ENCODE measurements around the gene NEK11.
"Not testable (repeated sequence)": the region's sequence is repeated elsewhere in the genome, so short reads cannot be mapped to it uniquely, and the experiment has no call there.

Gene NEK11

GRCh38 chr3:131042271-131042985 lies 15.8 kb downstream of the NEK11 start:
- not testable (repeated sequence) for DNase-seq (ENCODE audit: low read depth, low spot score)

- no peak for DNase-seq (ENCODE audit: low read depth, low spot score)
Observed at GRCh38 chr3:131047582-131047981, 20.9 kb downstream of the NEK11 start.

GRCh38 chr3:131048030-131048429 lies 21.4 kb downstream of the NEK11 start:
- no peak for DNase-seq (ENCODE audit: low read depth, low spot score)

GRCh38 chr3:131050001-131050400 lies 23.3 kb downstream of the NEK11 start:
- no peak for DNase-seq (ENCODE audit: low read depth, low spot score)

- DNase-seq (ENCODE audit: low read depth, low spot score), result no peak
Observed at GRCh38 chr3:131053043-131053859, 26.6 kb downstream of the NEK11 start.

- no peak for DNase-seq (ENCODE audit: low read depth, low spot score)
Observed at GRCh38 chr3:131067983-131068382, 41.3 kb downstream of the NEK11 start.

- no peak for DNase-seq (ENCODE audit: low read depth, low spot score)
Observed at GRCh38 chr3:131072099-131072559, 45.5 kb downstream of the NEK11 start.

GRCh38 chr3:131072845-131073244 lies 46.2 kb downstream of the NEK11 start:
- no peak for DNase-seq (ENCODE audit: low read depth, low spot score)

- no peak for DNase-seq (ENCODE audit: low read depth, low spot score)
Observed at GRCh38 chr3:131075632-131076328, 49.1 kb downstream of the NEK11 start.

GRCh38 chr3:131077904-131078303 lies 51.2 kb downstream of the NEK11 start:
- DNase-seq (ENCODE audit: low read depth, low spot score), result no peak

GRCh38 chr3:131079086-131079485 lies 52.4 kb downstream of the NEK11 start:
- DNase-seq (ENCODE audit: low read depth, low spot score), result no peak

GRCh38 chr3:131081224-131081623 lies 54.5 kb downstream of the NEK11 start:
- DNase-seq (ENCODE audit: low read depth, low spot score), result no peak

GRCh38 chr3:131082246-131082645 lies 55.6 kb downstream of the NEK11 start:
- DNase-seq (ENCODE audit: low read depth, low spot score), result no peak

GRCh38 chr3:131082871-131083863 lies 56.5 kb downstream of the NEK11 start:
- DNase-seq (ENCODE audit: low read depth, low spot score), result no peak

- no peak for DNase-seq (ENCODE audit: low read depth, low spot score)
Observed at GRCh38 chr3:131091768-131092167, 65.1 kb downstream of the NEK11 start.

- DNase-seq (ENCODE audit: low read depth, low spot score), result no peak
Observed at GRCh38 chr3:131107637-131108433, 81.2 kb downstream of the NEK11 start.

- no peak for DNase-seq (ENCODE audit: low read depth, low spot score)
Observed at GRCh38 chr3:131109156-131109555, 82.5 kb downstream of the NEK11 start.

GRCh38 chr3:131110087-131110486 lies 83.4 kb downstream of the NEK11 start:
- no peak for DNase-seq (ENCODE audit: low read depth, low spot score)

- DNase-seq (ENCODE audit: low read depth, low spot score), result no peak
Observed at GRCh38 chr3:131114256-131114655, 87.6 kb downstream of the NEK11 start.

- no peak for DNase-seq (ENCODE audit: low read depth, low spot score)
Observed at GRCh38 chr3:131125684-131126083, 99.0 kb downstream of the NEK11 start.
